Measurements from ENCODE around the gene TET2. TPM values are rescaled to one million over a fixed set of nuclear protein-coding genes. Genes with fewer than 3 reads are reported as not detected.

Gene TET2
- total RNA-seq, 1 donor from 2014 or later: 20.9 TPM

DNA sequence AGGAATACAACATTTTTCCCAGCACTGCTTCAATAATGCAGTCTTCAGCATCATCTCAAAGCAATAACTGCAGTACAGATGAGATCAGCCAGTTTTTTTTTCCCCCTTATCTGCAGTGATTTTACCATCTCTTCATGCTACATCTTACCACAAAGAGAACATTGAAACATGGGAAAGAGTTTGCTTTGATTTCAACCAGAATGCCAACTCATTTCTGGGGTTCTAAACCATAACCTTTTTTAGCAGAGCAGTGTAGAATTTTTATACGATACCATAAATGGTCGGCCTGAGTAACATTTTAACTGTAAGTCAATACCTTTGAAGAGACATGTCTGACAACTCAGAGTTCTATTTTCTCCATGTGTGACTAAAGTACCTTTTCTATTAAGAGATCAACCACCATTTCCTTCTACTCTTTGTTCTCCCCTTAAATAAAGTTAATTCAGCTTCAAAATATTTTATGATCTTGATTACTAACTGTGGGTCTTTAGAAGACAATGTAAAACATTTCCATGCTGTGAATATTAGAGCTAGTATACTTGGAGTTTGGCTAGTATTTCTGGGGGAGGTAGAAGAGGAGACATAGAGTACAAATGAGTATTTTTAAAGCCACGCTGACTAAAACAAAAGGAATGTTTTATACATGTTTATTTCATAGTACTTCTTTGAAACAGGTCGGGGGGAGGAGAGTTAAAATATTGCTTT is 69.1 kb downstream of the TET2 start:
- Histone ChIP-seq H3K36me3 (ENCODE audit: control insufficient read depth in 3 of 3, insufficient read depth in 3 of 3, low read length in 3 of 3) (no peaks in the 10 kb centered on the region), H3K27me3 (ENCODE audit: control insufficient read depth in 3 of 3, insufficient read depth in 3 of 3, low read length in 3 of 3) (no peaks in the 10 kb centered on the region), H3K4me3 (ENCODE audit: low read length in 3 of 3) (no peak overlapping the region), H3K4me1 (ENCODE audit: control insufficient read depth in 3 of 3, insufficient read depth in 3 of 3, low read length in 3 of 3) (peaks cover 0 to 4% (median 0%) of the 10 kb centered on the region in 3 donors), H3K9me3 (ENCODE audit: control insufficient read depth in 3 of 3, low read length in 3 of 3) (no peaks in the 10 kb centered on the region), H3K9ac (ENCODE audit: low read depth in 1 of 3, low read length in 3 of 3) (no peak overlapping the region), H3K27ac (ENCODE audit: low read depth, low read length) (no peak overlapping the region)

DNA sequence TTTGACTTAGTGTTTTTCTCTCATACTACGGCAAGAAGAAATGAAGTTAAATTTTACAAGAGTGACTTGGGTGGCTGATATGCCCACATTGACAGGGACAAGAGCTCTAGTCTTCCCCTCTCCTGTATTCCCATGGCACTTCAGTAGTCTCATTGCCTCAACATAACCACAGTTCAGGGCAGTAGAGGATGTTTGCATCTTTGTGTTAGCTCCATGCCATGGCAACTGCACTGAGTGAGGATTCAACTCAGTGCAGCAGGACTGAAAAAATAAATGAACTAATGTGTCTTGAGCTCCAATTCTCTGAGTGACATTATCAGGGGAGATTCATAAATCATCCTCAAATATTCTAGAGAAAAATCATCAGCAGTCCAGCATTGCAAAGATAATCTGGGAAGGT is 78.8 kb downstream of the TET2 start:
- peaks cover 0 to 4% (median 2%) of the 10 kb centered on the region in 3 donors for H3K4me1 ChIP-seq (ENCODE audit: control insufficient read depth in 3 of 3, insufficient read depth in 3 of 3, low read length in 3 of 3)
- no peak overlapping the region for H3K9ac ChIP-seq (ENCODE audit: low read depth in 1 of 3, low read length in 3 of 3)
- no peaks in the 10 kb centered on the region for H3K36me3 ChIP-seq (ENCODE audit: control insufficient read depth in 3 of 3, insufficient read depth in 3 of 3, low read length in 3 of 3)
- no peaks in the 10 kb centered on the region for H3K9me3 ChIP-seq (ENCODE audit: control insufficient read depth in 3 of 3, low read length in 3 of 3)
- H3K27me3 ChIP-seq (ENCODE audit: control insufficient read depth in 3 of 3, insufficient read depth in 3 of 3, low read length in 3 of 3): no peaks in the 10 kb centered on the region
- H3K4me3 ChIP-seq (ENCODE audit: low read length in 3 of 3): no peak overlapping the region
- no peak overlapping the region for H3K27ac ChIP-seq (ENCODE audit: low read depth, low read length)

GRCh38 chr4:105227054-105227453 is 80.4 kb downstream of the TET2 start:
- Histone ChIP-seq H3K4me1 (ENCODE audit: control insufficient read depth in 3 of 3, insufficient read depth in 3 of 3, low read length in 3 of 3) (peaks cover 0 to 4% (median 2%) of the 10 kb centered on the region in 3 donors), H3K9me3 (ENCODE audit: control insufficient read depth in 3 of 3, low read length in 3 of 3) (no peaks in the 10 kb centered on the region), H3K36me3 (ENCODE audit: control insufficient read depth in 3 of 3, insufficient read depth in 3 of 3, low read length in 3 of 3) (no peaks in the 10 kb centered on the region), H3K27ac (ENCODE audit: low read depth, low read length) (no peak overlapping the region), H3K27me3 (ENCODE audit: control insufficient read depth in 3 of 3, insufficient read depth in 3 of 3, low read length in 3 of 3) (no peaks in the 10 kb centered on the region), H3K9ac (ENCODE audit: low read depth in 1 of 3, low read length in 3 of 3) (no peak overlapping the region), H3K4me3 (ENCODE audit: low read length in 3 of 3) (no peak overlapping the region)

- Histone ChIP-seq H3K4me1 (ENCODE audit: control insufficient read depth in 3 of 3, insufficient read depth in 3 of 3, low read length in 3 of 3) (peaks cover 0 to 4% (median 0%) of the 10 kb centered on the region in 3 donors), H3K4me3 (ENCODE audit: low read length in 3 of 3) (no peak overlapping the region), H3K9me3 (ENCODE audit: control insufficient read depth in 3 of 3, low read length in 3 of 3) (no peaks in the 10 kb centered on the region), H3K27ac (ENCODE audit: low read depth, low read length) (no peak overlapping the region), H3K36me3 (ENCODE audit: control insufficient read depth in 3 of 3, insufficient read depth in 3 of 3, low read length in 3 of 3) (peaks cover 6 to 10% (median 10%) of the 10 kb centered on the region in 3 donors), H3K9ac (ENCODE audit: low read depth in 1 of 3, low read length in 3 of 3) (no peak overlapping the region), H3K27me3 (ENCODE audit: control insufficient read depth in 3 of 3, insufficient read depth in 3 of 3, low read length in 3 of 3) (no peaks in the 10 kb centered on the region)
Observed at GRCh38 chr4:105230287-105230686, 83.6 kb downstream of the TET2 start.

GRCh38 chr4:105232374-105232773 is 85.7 kb downstream of the TET2 start:
- H3K4me3 ChIP-seq (ENCODE audit: low read length in 3 of 3): no peak overlapping the region
- H3K9ac ChIP-seq (ENCODE audit: low read depth in 1 of 3, low read length in 3 of 3): no peak overlapping the region
- no peaks in the 10 kb centered on the region for H3K27me3 ChIP-seq (ENCODE audit: control insufficient read depth in 3 of 3, insufficient read depth in 3 of 3, low read length in 3 of 3)
- no peak overlapping the region for H3K27ac ChIP-seq (ENCODE audit: low read depth, low read length)
- H3K36me3 ChIP-seq (ENCODE audit: control insufficient read depth in 3 of 3, insufficient read depth in 3 of 3, low read length in 3 of 3): peaks cover 9 to 18% (median 18%) of the 10 kb centered on the region in 3 donors
- H3K9me3 ChIP-seq (ENCODE audit: control insufficient read depth in 3 of 3, low read length in 3 of 3): no peaks in the 10 kb centered on the region
- H3K4me1 ChIP-seq (ENCODE audit: control insufficient read depth in 3 of 3, insufficient read depth in 3 of 3, low read length in 3 of 3): no peaks in the 10 kb centered on the region

- Histone ChIP-seq H3K27ac (ENCODE audit: low read depth, low read length) (no peak overlapping the region), H3K36me3 (ENCODE audit: control insufficient read depth in 3 of 3, insufficient read depth in 3 of 3, low read length in 3 of 3) (peaks cover 9 to 21% (median 18%) of the 10 kb centered on the region in 3 donors)
Observed at GRCh38 chr4:105234582-105234981, 87.9 kb downstream of the TET2 start.

DNA sequence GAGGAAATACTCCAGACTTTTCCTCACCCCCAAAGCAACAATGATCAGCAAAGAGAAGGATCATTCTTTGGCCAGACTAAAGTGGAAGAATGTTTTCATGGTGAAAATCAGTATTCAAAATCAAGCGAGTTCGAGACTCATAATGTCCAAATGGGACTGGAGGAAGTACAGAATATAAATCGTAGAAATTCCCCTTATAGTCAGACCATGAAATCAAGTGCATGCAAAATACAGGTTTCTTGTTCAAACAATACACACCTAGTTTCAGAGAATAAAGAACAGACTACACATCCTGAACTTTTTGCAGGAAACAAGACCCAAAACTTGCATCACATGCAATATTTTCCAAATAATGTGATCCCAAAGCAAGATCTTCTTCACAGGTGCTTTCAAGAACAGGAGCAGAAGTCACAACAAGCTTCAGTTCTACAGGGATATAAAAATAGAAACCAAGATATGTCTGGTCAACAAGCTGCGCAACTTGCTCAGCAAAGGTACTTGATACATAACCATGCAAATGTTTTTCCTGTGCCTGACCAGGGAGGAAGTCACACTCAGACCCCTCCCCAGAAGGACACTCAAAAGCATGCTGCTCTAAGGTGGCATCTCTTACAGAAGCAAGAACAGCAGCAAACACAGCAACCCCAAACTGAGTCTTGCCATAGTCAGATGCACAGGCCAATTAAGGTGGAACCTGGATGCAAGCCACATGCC is 89.7 kb downstream of the TET2 start:
- Histone ChIP-seq H3K4me3 (ENCODE audit: low read length in 3 of 3) (no peak overlapping the region), H3K36me3 (ENCODE audit: control insufficient read depth in 3 of 3, insufficient read depth in 3 of 3, low read length in 3 of 3) (peaks cover 9 to 21% (median 18%) of the 10 kb centered on the region in 3 donors), H3K9ac (ENCODE audit: low read depth in 1 of 3, low read length in 3 of 3) (no peak overlapping the region), H3K27ac (ENCODE audit: low read depth, low read length) (no peak overlapping the region), H3K27me3 (ENCODE audit: control insufficient read depth in 3 of 3, insufficient read depth in 3 of 3, low read length in 3 of 3) (no peaks in the 10 kb centered on the region), H3K9me3 (ENCODE audit: control insufficient read depth in 3 of 3, low read length in 3 of 3) (no peaks in the 10 kb centered on the region), H3K4me1 (ENCODE audit: control insufficient read depth in 3 of 3, insufficient read depth in 3 of 3, low read length in 3 of 3) (peaks cover 1 to 2% (median 1%) of the 10 kb centered on the region in 3 donors)

More at GRCh38 chr4:105234582-105234981, 87.9 kb downstream of the TET2 start:
- no peaks in the 10 kb centered on the region for H3K9me3 ChIP-seq (ENCODE audit: control insufficient read depth in 3 of 3, low read length in 3 of 3)
- no peak overlapping the region for H3K4me3 ChIP-seq (ENCODE audit: low read length in 3 of 3)
- H3K27me3 ChIP-seq (ENCODE audit: control insufficient read depth in 3 of 3, insufficient read depth in 3 of 3, low read length in 3 of 3): no peaks in the 10 kb centered on the region
- H3K9ac ChIP-seq (ENCODE audit: low read depth in 1 of 3, low read length in 3 of 3): no peak overlapping the region
- H3K4me1 ChIP-seq (ENCODE audit: control insufficient read depth in 3 of 3, insufficient read depth in 3 of 3, low read length in 3 of 3): no peaks in the 10 kb centered on the region

DNA sequence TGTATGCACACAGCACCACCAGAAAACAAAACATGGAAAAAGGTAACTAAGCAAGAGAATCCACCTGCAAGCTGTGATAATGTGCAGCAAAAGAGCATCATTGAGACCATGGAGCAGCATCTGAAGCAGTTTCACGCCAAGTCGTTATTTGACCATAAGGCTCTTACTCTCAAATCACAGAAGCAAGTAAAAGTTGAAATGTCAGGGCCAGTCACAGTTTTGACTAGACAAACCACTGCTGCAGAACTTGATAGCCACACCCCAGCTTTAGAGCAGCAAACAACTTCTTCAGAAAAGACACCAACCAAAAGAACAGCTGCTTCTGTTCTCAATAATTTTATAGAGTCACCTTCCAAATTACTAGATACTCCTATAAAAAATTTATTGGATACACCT is 90.2 kb downstream of the TET2 start:
- H3K36me3 ChIP-seq (ENCODE audit: control insufficient read depth in 3 of 3, insufficient read depth in 3 of 3, low read length in 3 of 3): peaks cover 9 to 21% (median 18%) of the 10 kb centered on the region in 3 donors

DNA sequence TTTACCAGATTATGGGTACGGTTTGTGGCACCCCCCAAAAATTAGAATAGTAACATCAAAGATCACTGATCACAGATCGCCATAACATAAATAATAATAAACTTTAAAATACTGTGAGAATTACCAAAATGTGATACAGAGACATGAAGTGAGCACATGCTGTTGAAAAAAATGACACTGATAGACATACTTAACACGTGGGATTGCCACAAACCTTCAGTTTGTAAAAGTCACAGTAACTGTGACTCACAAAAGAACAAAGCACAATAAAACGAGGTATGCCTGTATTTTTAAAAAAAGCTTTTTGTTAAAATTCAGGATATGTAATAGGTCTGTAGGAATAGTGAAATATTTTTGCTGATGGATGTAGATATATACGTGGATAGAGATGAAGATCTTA is 93.4 kb downstream of the TET2 start:
- no peak overlapping the region for H3K27ac ChIP-seq (ENCODE audit: low read depth, low read length)
- no peak overlapping the region for H3K4me3 ChIP-seq (ENCODE audit: low read length in 3 of 3)
- H3K9ac ChIP-seq (ENCODE audit: low read depth in 1 of 3, low read length in 3 of 3): no peak overlapping the region
- H3K9me3 ChIP-seq (ENCODE audit: control insufficient read depth in 3 of 3, low read length in 3 of 3): no peaks in the 10 kb centered on the region
- peaks cover 8 to 18% (median 10%) of the 10 kb centered on the region in 3 donors for H3K36me3 ChIP-seq (ENCODE audit: control insufficient read depth in 3 of 3, insufficient read depth in 3 of 3, low read length in 3 of 3)
- no peaks in the 10 kb centered on the region for H3K27me3 ChIP-seq (ENCODE audit: control insufficient read depth in 3 of 3, insufficient read depth in 3 of 3, low read length in 3 of 3)
- H3K4me1 ChIP-seq (ENCODE audit: control insufficient read depth in 3 of 3, insufficient read depth in 3 of 3, low read length in 3 of 3): peaks cover 3 to 5% (median 4%) of the 10 kb centered on the region in 3 donors

More for the DNA sequence above, 90.2 kb downstream of the TET2 start:
- H3K27ac ChIP-seq (ENCODE audit: low read depth, low read length): no peak overlapping the region
- H3K9me3 ChIP-seq (ENCODE audit: control insufficient read depth in 3 of 3, low read length in 3 of 3): no peaks in the 10 kb centered on the region
- no peak overlapping the region for H3K9ac ChIP-seq (ENCODE audit: low read depth in 1 of 3, low read length in 3 of 3)
- no peak overlapping the region for H3K4me3 ChIP-seq (ENCODE audit: low read length in 3 of 3)
- no peaks in the 10 kb centered on the region for H3K27me3 ChIP-seq (ENCODE audit: control insufficient read depth in 3 of 3, insufficient read depth in 3 of 3, low read length in 3 of 3)
- H3K4me1 ChIP-seq (ENCODE audit: control insufficient read depth in 3 of 3, insufficient read depth in 3 of 3, low read length in 3 of 3): peaks cover 3 to 5% (median 4%) of the 10 kb centered on the region in 3 donors

- Histone ChIP-seq H3K36me3 (ENCODE audit: control insufficient read depth in 3 of 3, insufficient read depth in 3 of 3, low read length in 3 of 3) (peaks cover 0 to 10% (median 5%) of the 10 kb centered on the region in 3 donors), H3K4me1 (ENCODE audit: control insufficient read depth in 3 of 3, insufficient read depth in 3 of 3, low read length in 3 of 3) (peaks cover 3 to 5% (median 4%) of the 10 kb centered on the region in 3 donors)
Observed at GRCh38 chr4:105241451-105241850, 94.8 kb downstream of the TET2 start.

More at GRCh38 chr4:105241451-105241850, 94.8 kb downstream of the TET2 start:
- Histone ChIP-seq H3K4me3 (ENCODE audit: low read length in 3 of 3) (no peak overlapping the region), H3K9ac (ENCODE audit: low read depth in 1 of 3, low read length in 3 of 3) (peak overlapping the region in 1 of 3 donors; percentile 4), H3K27ac (ENCODE audit: low read depth, low read length) (no peak overlapping the region), H3K9me3 (ENCODE audit: control insufficient read depth in 3 of 3, low read length in 3 of 3) (no peaks in the 10 kb centered on the region), H3K27me3 (ENCODE audit: control insufficient read depth in 3 of 3, insufficient read depth in 3 of 3, low read length in 3 of 3) (no peaks in the 10 kb centered on the region)

Measured in skeletal muscle tissue (tissue), 4 donors.